Neural cell (in vitro differentiated cells): ENCODE data around the gene UVRAG. TPM values are rescaled to one million over a fixed set of nuclear protein-coding genes. Genes with fewer than 3 reads are reported as not detected.

Experiments
- H2AFZ ChIP-seq: fragments of 200-600, 300-800 bp; sonication (generic), shearing (Covaris generic); 2 replicates; pipeline ENCODE4 v1.6.0; 2014; ENCODE audit warnings: low read depth, mild to moderate bottlenecking, antibody characterized with exemption, low read length, moderate library complexity
- H3F3A ChIP-seq: fragments of 200-600 bp; shearing (Covaris generic); 2 replicates; pipeline ENCODE4 v1.6.1; 2016; ENCODE audit warnings: mild to moderate bottlenecking, moderate library complexity, mixed read lengths, antibody characterized with exemption, low read length; ENCODE audit not compliant: insufficient read depth, poor library complexity, severe bottlenecking
- H3K27ac ChIP-seq: fragments of 200-600, 300-800 bp; sonication (generic), shearing (Covaris generic); 2 replicates; pipeline ENCODE4 v1.5.1; 2014; ENCODE audit warnings: mild to moderate bottlenecking, low read length, moderate library complexity
- H3K27me3 ChIP-seq: fragments of 300-800, 200-600 bp; sonication (generic), shearing (Covaris generic); 2 replicates; pipeline ENCODE4 v1.6.0; 2014; ENCODE audit warnings: mild to moderate bottlenecking, low read depth, low read length, moderate library complexity; ENCODE audit not compliant: insufficient read depth
- H3K36me3 ChIP-seq: fragments of 300-800, 200-600 bp; sonication (generic), shearing (Covaris generic); 2 replicates; pipeline ENCODE4 v1.5.1; 2014; ENCODE audit warnings: mild to moderate bottlenecking, antibody characterized with exemption, low read length, moderate library complexity; ENCODE audit not compliant: insufficient read depth
- H3K4me2 ChIP-seq: fragments of 300-800, 200-600 bp; sonication (generic), shearing (Covaris generic); 2 replicates; pipeline ENCODE4 v1.6.0; 2014; ENCODE audit warnings: mild to moderate bottlenecking, low read length
- H3K4me3 ChIP-seq: fragments of 300-800, 200-600 bp; sonication (generic), shearing (Covaris generic); 2 replicates; pipeline ENCODE4 v1.5.1; 2014; ENCODE audit warnings: mild to moderate bottlenecking, low read length, moderate library complexity
- H3K79me2 ChIP-seq: fragments of 200-600 bp; shearing (Covaris generic); replicated peaks from 2 replicates; pipeline ENCODE4 v1.6.0; 2014; ENCODE audit warnings: mild to moderate bottlenecking, low read length, moderate library complexity; ENCODE audit not compliant: insufficient read depth
- H3K9ac ChIP-seq: fragments of 300-800, 200-600 bp; sonication (generic), shearing (Covaris generic); 2 replicates; pipeline ENCODE4 v1.6.1; 2016; ENCODE audit warnings: mild to moderate bottlenecking, low read length, mixed read lengths
- H3K9me2 ChIP-seq: fragments of 200-600 bp; shearing (Covaris generic); 2 replicates; pipeline ENCODE4 v1.6.1; 2016; ENCODE audit warnings: mild to moderate bottlenecking, low read length, mixed read lengths; ENCODE audit not compliant: insufficient read depth
- H3K9me3 ChIP-seq: fragments of 200-600, 300-800 bp; sonication (generic), shearing (Covaris generic); 2 replicates; pipeline ENCODE4 v1.6.1; 2016; ENCODE audit warnings: mild to moderate bottlenecking, mixed run types, low read length, moderate library complexity, mixed read lengths
- H4K20me1 ChIP-seq: fragments of 200-600 bp; shearing (Covaris generic); 2 replicates; pipeline ENCODE4 v1.6.1; 2016; ENCODE audit warnings: mild to moderate bottlenecking, mixed run types; ENCODE audit not compliant: insufficient read depth
- CTCF ChIP-seq: fragments of 450-650 bp; IDR thresholded peaks from 2 replicates; pipeline ENCODE4 v1.5.1; 2014; ENCODE audit warnings: antibody characterized with exemption, mild to moderate bottlenecking, moderate library complexity; ENCODE audit not compliant: poor library complexity, severe bottlenecking
- EP300 ChIP-seq: fragments of 450-650 bp; conservative IDR thresholded peaks from 2 replicates; pipeline ENCODE4 v1.6.1; 2014; ENCODE audit warnings: antibody characterized with exemption, mild to moderate bottlenecking, moderate library complexity; ENCODE audit not compliant: poor library complexity, severe bottlenecking
- EZH2 ChIP-seq: fragments of 200-600, 300-800 bp; shearing (Covaris generic), sonication (generic); IDR thresholded peaks from 2 replicates; pipeline ENCODE4 v1.6.1; 2014; ENCODE audit warnings: antibody characterized with exemption, low read length, borderline replicate concordance, mild to moderate bottlenecking; ENCODE audit not compliant: insufficient read depth, poor library complexity, severe bottlenecking
- MXI1 ChIP-seq: fragments of 450-650 bp; conservative IDR thresholded peaks from 2 replicates; pipeline ENCODE4 v1.6.1; 2014; ENCODE audit warnings: antibody characterized with exemption, mild to moderate bottlenecking; ENCODE audit not compliant: poor library complexity, severe bottlenecking
- POLR2AphosphoS5 ChIP-seq: IDR thresholded peaks from 2 replicates; pipeline ENCODE4 v1.6.1; 2012
- RAD21 ChIP-seq: fragments of 450-650 bp; conservative IDR thresholded peaks from 2 replicates; pipeline ENCODE4 v1.6.1; 2014; ENCODE audit warnings: antibody characterized with exemption, mild to moderate bottlenecking, moderate library complexity
- REST ChIP-seq: IDR thresholded peaks from 2 replicates; pipeline ENCODE4 v1.6.1; 2012; ENCODE audit warnings: borderline replicate concordance
- SMC3 ChIP-seq: fragments of 450-650 bp; conservative IDR thresholded peaks from 2 replicates; pipeline ENCODE4 v1.6.1; 2014; ENCODE audit warnings: antibody characterized with exemption, mild to moderate bottlenecking, moderate library complexity; ENCODE audit not compliant: poor library complexity
- TAF1 ChIP-seq: IDR thresholded peaks from 2 replicates; pipeline ENCODE4 v1.6.1; 2012; ENCODE audit warnings: low read depth
- polyA plus RNA-seq: library from polyadenylated mRNA; depleted of rRNA; stranded (reverse); fragments of >200 nt; gene quantifications from 2 replicates; pipeline ENCODE4 v1.2.3, GENCODE V29; 2014

Gene UVRAG
- polyA plus RNA-seq, 1 donor from 2014 or later = 31.6 TPM

- Histone ChIP-seq H3K4me3 (no peak overlapping the region), H4K20me1 (no peaks in the 10 kb centered on the region), H3K27ac (no peak overlapping the region), H2AFZ (no peak overlapping the region), H3K27me3 (no peaks in the 10 kb centered on the region), H3K4me2 (no peak overlapping the region), H3K9me2 (no peaks in the 10 kb centered on the region), H3K9ac (no peak overlapping the region), H3K79me2 (no peaks in the 10 kb centered on the region), H3K36me3 (no peaks in the 10 kb centered on the region), H3F3A (no peaks in the 10 kb centered on the region), H3K9me3 (no peaks in the 10 kb centered on the region)
- no peak for TF ChIP-seq POLR2AphosphoS5
- TF ChIP-seq SMC3 = peak; percentile 88
- TF ChIP-seq EZH2 = no peak
- peak; percentile 89 for TF ChIP-seq RAD21
- TF ChIP-seq CTCF = peak; percentile 84
Observed at GRCh38 chr11:75896843-75897419, 81.9 kb downstream of the UVRAG start.

- no peaks in the 10 kb centered on the region for H3F3A ChIP-seq
- no peak for TF ChIP-seq CTCF
Observed at GRCh38 chr11:75898871-75899270, 83.9 kb downstream of the UVRAG start.

GRCh38 chr11:75899806-75900205 lies 84.8 kb downstream of the UVRAG start:
- no peak overlapping the region for H3K4me2 ChIP-seq
- no peaks in the 10 kb centered on the region for H3F3A ChIP-seq
- no peak overlapping the region for H3K27ac ChIP-seq
- H2AFZ ChIP-seq = no peak overlapping the region
- H3K4me3 ChIP-seq = no peak overlapping the region
- H4K20me1 ChIP-seq = no peaks in the 10 kb centered on the region
- no peaks in the 10 kb centered on the region for H3K36me3 ChIP-seq
- no peaks in the 10 kb centered on the region for H3K27me3 ChIP-seq
- H3K9ac ChIP-seq = no peak overlapping the region
- no peak for TF ChIP-seq TAF1
- TF ChIP-seq MXI1 = no peak
- no peak for TF ChIP-seq EZH2
- no peak for TF ChIP-seq RAD21
- TF ChIP-seq REST = no peak
- TF ChIP-seq POLR2AphosphoS5 = no peak
- no peak for TF ChIP-seq SMC3
- no peak for TF ChIP-seq EP300
- no peak for TF ChIP-seq CTCF
- no peaks in the 10 kb centered on the region for H3K79me2 ChIP-seq
- no peaks in the 10 kb centered on the region for H3K9me2 ChIP-seq
- H3K9me3 ChIP-seq = no peaks in the 10 kb centered on the region

More at GRCh38 chr11:75898871-75899270, 83.9 kb downstream of the UVRAG start:
- Histone ChIP-seq H3K36me3 (no peaks in the 10 kb centered on the region), H3K79me2 (no peaks in the 10 kb centered on the region), H2AFZ (no peak overlapping the region), H3K9me2 (no peaks in the 10 kb centered on the region), H3K4me3 (no peak overlapping the region), H3K9ac (no peak overlapping the region), H3K27me3 (no peaks in the 10 kb centered on the region), H3K4me2 (no peak overlapping the region), H3K9me3 (no peaks in the 10 kb centered on the region), H4K20me1 (no peaks in the 10 kb centered on the region), H3K27ac (no peak overlapping the region)
